Measurements from ENCODE around the gene TPCN2.

DNA sequence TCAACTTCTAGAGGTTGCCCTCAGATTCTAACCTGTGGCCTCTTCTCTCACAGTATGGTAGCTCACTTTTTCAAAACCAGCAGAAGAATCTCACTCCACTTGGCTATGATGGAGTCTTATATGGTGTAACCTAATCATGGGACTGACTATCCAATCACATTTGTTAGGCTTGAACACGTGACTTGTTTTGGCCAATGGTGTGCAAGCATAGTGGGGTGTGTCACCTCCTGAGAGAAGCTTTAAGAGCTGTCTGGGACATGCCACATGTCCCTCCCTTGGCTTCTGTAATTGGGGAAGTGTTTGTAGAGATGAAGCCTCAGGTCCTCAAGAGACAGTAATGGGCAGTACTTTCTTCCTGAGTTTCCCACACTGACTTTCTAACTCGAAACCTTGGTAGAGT, 94.2 kb downstream of the TPCN2 start:
- TF ChIP-seq, protein P1, sequence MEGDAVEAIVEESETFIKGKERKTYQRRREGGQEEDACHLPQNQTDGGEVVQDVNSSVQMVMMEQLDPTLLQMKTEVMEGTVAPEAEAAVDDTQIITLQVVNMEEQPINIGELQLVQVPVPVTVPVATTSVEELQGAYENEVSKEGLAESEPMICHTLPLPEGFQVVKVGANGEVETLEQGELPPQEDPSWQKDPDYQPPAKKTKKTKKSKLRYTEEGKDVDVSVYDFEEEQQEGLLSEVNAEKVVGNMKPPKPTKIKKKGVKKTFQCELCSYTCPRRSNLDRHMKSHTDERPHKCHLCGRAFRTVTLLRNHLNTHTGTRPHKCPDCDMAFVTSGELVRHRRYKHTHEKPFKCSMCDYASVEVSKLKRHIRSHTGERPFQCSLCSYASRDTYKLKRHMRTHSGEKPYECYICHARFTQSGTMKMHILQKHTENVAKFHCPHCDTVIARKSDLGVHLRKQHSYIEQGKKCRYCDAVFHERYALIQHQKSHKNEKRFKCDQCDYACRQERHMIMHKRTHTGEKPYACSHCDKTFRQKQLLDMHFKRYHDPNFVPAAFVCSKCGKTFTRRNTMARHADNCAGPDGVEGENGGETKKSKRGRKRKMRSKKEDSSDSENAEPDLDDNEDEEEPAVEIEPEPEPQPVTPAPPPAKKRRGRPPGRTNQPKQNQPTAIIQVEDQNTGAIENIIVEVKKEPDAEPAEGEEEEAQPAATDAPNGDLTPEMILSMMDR (IDR thresholded peaks at IDR 0.05): no peak
- no peak for TF ChIP-seq EP300 (IDR thresholded peaks at IDR 0.05)
- no peak for TF ChIP-seq POLR2A (IDR thresholded peaks at IDR 0.05)
- no peak for TF ChIP-seq POLR2AphosphoS5 (IDR thresholded peaks at IDR 0.05)
